ENCODE measurements around the gene SNX19.
"Not testable (repeated sequence)": the region's sequence is repeated elsewhere in the genome, so short reads cannot be mapped to it uniquely, and the experiment has no call there.

SNX19 gene

GRCh38 chr11:130871616-130872015 is 44.7 kb downstream of the SNX19 start:
- no peak for DNase-seq

- no peak for DNase-seq
These were observed 47.4 kb downstream of the SNX19 start for GRCh38 chr11:130868721-130869390.

DNA sequence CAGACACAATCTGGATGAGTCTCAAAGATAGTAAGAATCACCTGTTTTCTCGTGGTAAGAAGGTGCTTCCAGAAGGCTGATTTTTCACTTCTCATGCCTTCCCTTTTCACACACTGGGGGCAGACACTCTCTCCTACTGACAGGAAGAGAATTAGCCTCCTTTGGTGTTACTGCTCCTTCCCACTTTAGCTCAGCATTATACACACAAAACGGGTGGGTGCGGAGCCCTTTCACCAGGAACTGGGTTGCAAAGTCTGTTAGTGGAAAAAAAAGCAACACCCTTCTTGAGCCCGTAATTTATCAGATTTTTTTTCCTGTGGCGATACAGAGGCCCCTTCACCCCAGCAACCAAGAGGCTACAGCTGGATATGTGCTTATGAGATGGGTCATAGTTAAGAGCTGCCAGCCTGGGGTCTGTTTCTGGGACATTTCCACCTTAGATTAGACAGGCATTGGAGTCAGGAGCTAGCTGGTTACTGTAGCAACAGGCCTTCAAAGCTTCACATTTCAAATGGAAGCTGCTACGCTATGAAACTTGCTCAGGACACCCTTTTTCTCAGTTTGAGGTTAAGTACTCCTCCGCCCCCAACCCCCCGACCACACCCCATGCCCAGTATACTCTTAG is 48.1 kb downstream of the SNX19 start:
- no peak for DNase-seq

GRCh38 chr11:130866831-130867230 is 49.4 kb downstream of the SNX19 start:
- no peak for DNase-seq

DNA sequence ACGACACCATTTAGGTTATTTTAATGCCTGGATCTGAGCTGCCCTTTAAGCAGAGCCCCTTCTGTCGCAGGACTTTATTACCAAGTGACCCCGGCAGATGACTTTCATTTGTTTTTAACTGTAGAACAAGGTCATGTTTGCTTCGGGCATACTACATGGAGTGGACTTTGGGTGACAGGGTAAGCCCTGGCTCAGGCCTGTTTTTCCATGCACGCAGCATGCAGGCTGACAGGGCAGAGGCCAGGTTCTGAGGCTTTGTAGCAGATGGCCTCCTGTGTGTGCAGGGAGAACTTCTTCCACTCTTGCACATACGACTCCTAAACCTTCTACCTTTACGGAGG is 50.5 kb downstream of the SNX19 start:
- DNase-seq, result no peak

DNA sequence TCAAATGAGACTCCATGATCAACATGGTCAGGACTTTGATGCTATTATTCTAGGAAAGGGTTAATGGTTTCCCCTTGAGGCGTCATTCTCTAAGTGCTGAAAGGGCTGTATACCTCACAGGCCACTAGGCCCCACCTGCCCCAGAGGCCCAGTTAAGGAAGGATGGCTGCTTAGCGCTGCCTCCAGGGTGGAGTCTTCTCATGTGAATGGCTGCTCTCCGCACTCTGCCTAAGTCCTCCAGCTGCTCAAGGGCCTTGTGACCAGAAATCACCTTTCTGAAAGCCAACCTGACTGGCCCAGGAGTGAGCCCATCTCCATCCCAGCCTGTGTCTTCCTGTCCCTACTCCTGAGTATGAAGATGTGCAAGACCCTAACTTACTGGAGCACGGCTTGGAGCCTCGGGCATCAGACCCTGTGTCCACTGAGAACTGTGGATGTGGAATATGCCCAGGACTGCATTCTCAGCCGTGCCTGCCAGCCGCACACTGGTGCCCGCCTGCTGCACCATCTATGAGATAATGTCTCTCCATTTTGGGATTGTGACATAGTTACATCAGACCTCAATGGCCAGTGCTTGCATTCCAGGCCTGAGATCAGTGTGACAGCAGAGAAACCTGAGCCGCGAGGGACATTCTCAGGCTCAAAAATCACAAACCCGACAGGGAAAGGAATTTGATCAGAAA is 51.0 kb downstream of the SNX19 start:
- no peak for DNase-seq

GRCh38 chr11:130861902-130862860 is 54.1 kb downstream of the SNX19 start:
- peak; percentile 87 for DNase-seq

GRCh38 chr11:130861283-130861682 is 55.0 kb downstream of the SNX19 start:
- DNase-seq, result no peak

DNA sequence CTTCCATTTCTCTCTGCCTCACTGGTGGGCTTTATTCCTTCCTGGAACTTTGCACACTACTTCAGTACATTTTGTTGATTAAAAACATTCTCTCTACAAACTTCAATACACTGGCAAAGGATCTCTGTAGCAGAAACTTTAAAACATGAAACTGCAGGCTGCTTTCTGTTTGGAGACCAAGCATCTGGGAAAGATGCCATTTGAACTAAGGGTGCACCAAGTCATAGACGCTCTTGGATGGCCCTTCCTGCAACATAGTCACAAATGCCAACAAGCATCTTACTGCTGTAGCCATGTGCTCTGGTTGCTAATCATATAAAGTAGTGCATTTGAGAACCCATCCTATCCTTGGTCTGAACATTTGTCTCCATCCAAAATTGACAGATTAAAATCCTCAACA is 56.4 kb downstream of the SNX19 start:
- DNase-seq, result no peak

- no peak for DNase-seq
These were observed 58.1 kb downstream of the SNX19 start for GRCh38 chr11:130858215-130858614.

GRCh38 chr11:130855707-130856106 is 60.6 kb downstream of the SNX19 start:
- not testable (repeated sequence) for DNase-seq

GRCh38 chr11:130854483-130854882 is 61.8 kb downstream of the SNX19 start:
- no peak for DNase-seq

DNA sequence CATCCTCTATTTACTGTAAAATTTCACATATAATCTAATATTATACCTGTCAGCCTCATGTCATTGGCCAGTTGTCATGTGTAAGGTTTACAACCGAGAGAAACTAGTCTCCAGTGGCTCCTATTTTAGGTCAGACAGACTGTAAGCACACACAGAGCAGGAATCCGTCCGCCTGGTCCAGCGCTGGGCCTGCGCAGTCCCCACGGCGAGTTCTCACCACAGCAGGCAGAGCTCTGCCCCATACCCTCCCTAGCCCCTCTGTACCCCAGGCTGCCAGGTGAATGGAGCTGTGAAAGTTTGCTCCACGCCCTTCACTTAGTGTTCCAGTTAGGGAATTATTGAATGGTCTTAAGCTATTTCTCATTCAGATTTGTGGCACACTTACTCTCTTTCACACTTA is 63.7 kb downstream of the SNX19 start:
- DNase-seq, result no peak

DNA sequence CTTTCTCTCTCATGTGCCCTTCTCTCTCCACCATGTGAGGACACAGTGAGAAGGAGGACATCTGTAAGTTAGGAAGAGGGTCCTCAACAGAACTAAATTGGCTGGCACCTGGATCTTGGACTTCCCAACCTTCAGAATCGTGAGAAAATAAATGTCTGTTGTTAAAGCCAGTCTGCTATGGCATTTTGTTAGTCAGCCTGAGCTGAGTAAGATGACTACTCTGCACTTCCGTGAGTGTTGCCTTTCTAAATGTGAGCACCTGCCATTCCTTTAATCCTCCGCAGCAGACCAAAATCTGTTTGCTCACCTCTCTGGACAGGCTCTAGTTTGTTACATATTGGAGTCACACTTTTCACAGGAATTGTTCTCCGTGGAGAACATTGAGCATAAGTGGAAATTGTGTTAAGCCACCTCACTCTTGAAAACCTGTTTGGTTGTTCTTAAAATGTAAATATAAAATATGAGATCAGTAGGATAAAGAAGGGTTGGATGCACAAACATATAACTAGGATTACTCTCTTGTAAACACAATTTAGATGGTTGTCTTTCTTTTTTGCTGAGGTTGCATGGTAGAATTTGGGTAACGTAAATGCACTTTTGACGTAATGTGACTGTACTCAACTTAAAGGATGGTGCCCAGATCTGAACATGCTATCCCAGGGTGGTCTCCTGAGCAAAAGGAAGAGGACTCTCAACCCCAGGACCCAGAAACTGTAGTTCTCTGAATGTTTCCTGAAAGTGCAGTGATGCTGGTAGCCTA is 65.9 kb downstream of the SNX19 start:
- DNase-seq, result no peak

DNA sequence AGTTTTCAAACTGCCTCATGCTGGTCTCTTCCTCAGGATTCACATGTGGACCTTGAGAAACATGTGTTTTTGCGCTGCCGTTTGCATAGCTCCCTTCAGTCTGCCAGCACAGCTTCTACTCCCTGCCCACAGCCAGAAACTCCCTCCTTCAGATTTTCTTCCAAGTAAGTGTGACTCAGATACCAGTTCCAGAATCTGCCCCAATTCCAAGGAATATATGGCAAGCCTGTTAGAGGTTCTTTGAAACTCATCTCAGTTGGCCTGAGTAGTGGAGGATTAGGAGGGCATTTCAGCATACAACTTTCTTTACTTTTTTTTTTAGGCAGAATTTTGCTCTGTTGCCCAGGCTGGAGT is 67.1 kb downstream of the SNX19 start:
- DNase-seq, result no peak

DNA sequence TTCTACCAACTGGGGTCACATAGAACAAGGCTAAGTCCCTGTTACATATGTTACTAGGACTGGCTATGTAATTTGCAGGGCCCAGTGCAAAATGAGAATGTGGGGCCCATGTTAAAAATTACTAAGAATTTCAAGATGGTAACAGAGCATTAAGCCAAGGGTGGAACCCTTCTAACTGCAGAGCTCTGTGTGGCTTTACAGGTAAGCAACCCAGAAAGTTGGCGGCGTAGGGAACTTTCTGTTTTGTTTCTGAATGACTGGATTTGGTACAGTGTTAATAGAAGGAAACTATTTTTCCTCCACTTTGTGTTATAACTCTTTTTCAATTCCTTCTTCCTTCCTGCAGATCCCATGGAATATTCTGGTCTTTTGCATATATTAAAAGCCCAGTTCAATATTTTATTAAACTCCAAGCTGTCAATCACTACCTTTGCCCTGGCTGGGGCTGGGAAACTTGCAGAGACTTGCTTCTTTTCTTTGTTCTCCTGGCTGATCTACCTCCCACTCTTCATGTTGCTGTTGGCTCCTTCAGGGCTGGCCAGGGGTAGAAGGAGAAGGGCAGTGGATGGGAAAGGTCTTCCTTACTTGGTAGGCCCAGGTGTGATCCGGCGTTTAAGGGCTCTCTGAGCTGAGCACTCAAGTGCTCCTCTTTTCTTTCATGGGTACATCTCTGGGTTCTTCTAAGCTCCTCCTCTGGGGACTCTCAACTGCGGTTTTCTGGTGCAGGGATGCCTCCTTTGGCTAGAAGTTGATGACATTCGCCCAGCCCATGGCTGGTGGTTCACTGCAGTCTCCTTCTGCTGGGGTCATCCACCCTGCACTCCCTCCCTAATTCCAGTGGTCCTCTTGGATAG is 67.7 kb downstream of the SNX19 start:
- no peak for DNase-seq

DNA sequence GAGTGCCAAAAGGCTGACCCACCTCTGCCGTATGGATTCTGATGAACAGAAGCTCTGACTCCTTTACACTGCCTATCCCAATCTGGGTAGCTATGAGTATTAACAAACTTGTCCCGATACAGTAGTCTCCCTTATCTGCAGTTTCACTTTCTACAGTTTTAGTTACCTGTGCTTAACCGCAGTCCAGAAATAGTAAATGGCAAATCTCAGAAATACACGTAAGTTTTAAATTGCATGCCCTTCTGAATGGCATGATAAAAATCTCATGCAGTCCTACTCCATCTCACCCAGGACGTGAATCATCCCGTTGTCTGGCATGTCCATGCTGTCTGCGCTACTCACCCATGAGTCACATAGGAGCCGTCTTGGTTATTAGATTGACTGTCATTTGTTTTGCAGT is 68.8 kb downstream of the SNX19 start:
- DNase-seq, result no peak

DNA sequence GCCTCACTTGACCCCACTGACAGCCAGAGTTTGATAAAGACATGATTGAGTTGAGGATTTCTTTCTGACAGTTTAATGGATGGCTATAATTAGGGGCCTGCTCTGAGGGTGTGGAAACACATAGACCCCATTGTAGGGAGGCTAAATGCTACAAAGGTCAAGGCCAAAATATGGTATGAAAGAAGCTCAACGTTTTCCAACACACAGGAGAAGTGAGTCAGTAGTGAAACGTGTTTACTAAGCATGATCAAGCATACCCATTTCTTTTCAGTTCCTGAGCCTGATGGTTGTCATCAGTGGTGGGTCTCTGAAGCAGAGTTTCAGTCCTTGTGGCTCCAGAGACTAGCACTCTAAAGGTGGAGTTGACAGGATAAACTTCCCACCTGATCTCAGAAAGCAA is 69.7 kb downstream of the SNX19 start:
- DNase-seq, result no peak

DNA sequence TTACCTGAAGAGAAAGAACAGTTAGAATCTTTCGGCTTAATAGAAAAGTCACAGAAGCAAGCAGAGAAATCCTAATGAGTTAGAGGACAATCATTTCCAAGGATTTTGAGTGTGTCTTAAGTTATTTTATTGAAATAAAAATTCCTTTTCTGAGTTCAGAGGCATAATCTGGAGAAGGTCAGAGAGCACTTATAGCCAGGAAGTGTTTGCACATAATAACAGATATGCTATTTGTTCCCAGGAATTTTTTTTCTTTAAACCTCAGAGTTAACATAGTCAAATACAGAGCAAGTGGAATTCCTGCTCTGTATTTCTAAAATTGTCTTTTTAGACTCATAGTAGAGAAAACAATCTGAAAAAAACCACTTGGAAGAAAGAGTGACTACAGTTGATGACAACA is 74.3 kb downstream of the SNX19 start:
- no peak for DNase-seq

GRCh38 chr11:130840679-130841078 is 75.6 kb downstream of the SNX19 start:
- no peak for DNase-seq

GRCh38 chr11:130839981-130840666 is 76.2 kb downstream of the SNX19 start:
- no peak for DNase-seq
